ENCODE results near the gene PPP1R14C.
"Not testable (repeated sequence)": the region's sequence is repeated elsewhere in the genome, so short reads cannot be mapped to it uniquely, and the experiment has no call there.

PPP1R14C gene

GRCh38 chr6:150185732-150186117 lies 42.9 kb downstream of the PPP1R14C start:
- in situ Hi-C loops (cut with HindIII; ENCODE audit: low sequenced_read_pairs): no loop called here
- H3K4me3 ChIP-seq (ENCODE audit: low read depth, low read length): no peak overlapping the region
- no peak for DNase-seq (ENCODE audit: low read depth)
- TF ChIP-seq CTCF (IDR thresholded peaks at IDR 0.05; ENCODE audit: low read depth, low read length, missing control alignments): no peak

GRCh38 chr6:150186129-150186898 lies 43.5 kb downstream of the PPP1R14C start:
- TF ChIP-seq CTCF (IDR thresholded peaks at IDR 0.05; ENCODE audit: low read depth, low read length, missing control alignments): no peak
- no peak for DNase-seq (ENCODE audit: low read depth)
- in situ Hi-C loops (cut with HindIII; ENCODE audit: low sequenced_read_pairs): no loop called here
- no peak overlapping the region for H3K4me3 ChIP-seq (ENCODE audit: low read depth, low read length)

- H3K4me3 ChIP-seq (ENCODE audit: low read depth, low read length); DNase-seq (ENCODE audit: low read depth); in situ Hi-C loops (cut with HindIII; ENCODE audit: low sequenced_read_pairs): not testable (repeated sequence)
Measured at GRCh38 chr6:150187433-150187832, 44.6 kb downstream of the PPP1R14C start.

- no peak for DNase-seq (ENCODE audit: low read depth)
- TF ChIP-seq CTCF (IDR thresholded peaks at IDR 0.05; ENCODE audit: low read depth, low read length, missing control alignments): no peak
- in situ Hi-C loops (cut with HindIII; ENCODE audit: low sequenced_read_pairs): no loop called here
- H3K4me3 ChIP-seq (ENCODE audit: low read depth, low read length): no peak overlapping the region
Measured at GRCh38 chr6:150189122-150189521, 46.3 kb downstream of the PPP1R14C start.

GRCh38 chr6:150191809-150192208 lies 49.0 kb downstream of the PPP1R14C start:
- no peak overlapping the region for H3K4me3 ChIP-seq (ENCODE audit: low read depth, low read length)
- DNase-seq (ENCODE audit: low read depth): no peak
- in situ Hi-C loops (cut with HindIII; ENCODE audit: low sequenced_read_pairs): no loop called here
- TF ChIP-seq CTCF (IDR thresholded peaks at IDR 0.05; ENCODE audit: low read depth, low read length, missing control alignments): no peak

GRCh38 chr6:150194195-150194594 lies 51.4 kb downstream of the PPP1R14C start:
- in situ Hi-C loops (cut with HindIII; ENCODE audit: low sequenced_read_pairs): no loop called here
- H3K4me3 ChIP-seq (ENCODE audit: low read depth, low read length): no peak overlapping the region
- DNase-seq (ENCODE audit: low read depth): no peak
- no peak for TF ChIP-seq CTCF (IDR thresholded peaks at IDR 0.05; ENCODE audit: low read depth, low read length, missing control alignments)

- no peak overlapping the region for H3K4me3 ChIP-seq (ENCODE audit: low read depth, low read length)
- TF ChIP-seq CTCF (IDR thresholded peaks at IDR 0.05; ENCODE audit: low read depth, low read length, missing control alignments): no peak
- in situ Hi-C loops (cut with HindIII; ENCODE audit: low sequenced_read_pairs): no loop called here
- DNase-seq (ENCODE audit: low read depth): no peak
Measured at GRCh38 chr6:150195996-150196417, 53.2 kb downstream of the PPP1R14C start.

Data from astrocyte of the cerebellum (primary cell).